ENCODE measurements around the gene CDC14A. TPM values are rescaled to one million over a fixed set of nuclear protein-coding genes. Genes with fewer than 3 reads are reported as not detected.
"Not testable (repeated sequence)": the region's sequence is repeated elsewhere in the genome, so short reads cannot be mapped to it uniquely, and the experiment has no call there.

The CDC14A gene
- total RNA-seq, 2 donors from 2014 or later, result 17.8 to 24.1 TPM

DNA sequence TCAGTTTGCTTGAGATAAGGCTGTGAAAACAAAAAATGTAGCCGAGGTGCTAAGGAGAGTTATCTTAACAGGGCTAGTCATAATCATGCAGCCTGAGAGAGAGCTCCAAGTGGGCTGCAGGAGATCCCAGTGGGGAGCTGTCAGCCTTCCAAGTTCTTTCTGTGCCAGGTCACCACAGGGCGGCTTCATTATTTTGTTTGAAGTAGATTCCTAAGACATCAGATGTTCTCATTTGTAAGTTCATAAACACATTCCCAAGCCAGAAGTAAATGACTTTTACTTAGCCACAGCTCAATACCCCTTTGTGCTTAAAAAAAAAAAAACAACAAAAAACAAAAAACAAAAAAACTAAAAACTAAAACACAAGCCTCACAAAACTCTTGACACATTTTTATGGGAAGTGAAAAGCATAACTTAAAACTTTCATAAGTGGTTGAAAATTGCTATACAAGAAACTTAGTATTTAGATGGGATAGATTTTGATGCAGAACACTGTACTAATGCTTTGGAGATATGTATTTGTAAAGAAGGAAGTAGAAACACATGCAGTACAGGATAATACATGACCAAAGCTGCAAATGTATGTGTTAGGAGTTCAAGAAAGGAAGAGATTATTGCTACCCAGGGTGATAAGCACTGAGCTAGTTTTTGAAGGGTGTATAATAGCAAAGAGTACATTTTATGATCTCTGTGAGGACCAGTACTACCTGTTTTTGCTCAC lies 8.6 kb downstream of the CDC14A start:
- H3K9me3 Mint-ChIP-seq, result no peaks in the 10 kb centered on the region
- DNase-seq, result no peak
- H3K4me3 Mint-ChIP-seq, result peak overlapping the region in 1 of 2 donors; percentile 35
- H3K36me3 Mint-ChIP-seq (ENCODE audit: insufficient read depth in 2 of 2), result peaks cover 4 to 14% of the 10 kb centered on the region in 2 donors
- no peak for ATAC-seq (replicated peaks in 1 of 2)
- H3K27me3 Mint-ChIP-seq (ENCODE audit: low read depth), result no peaks in the 10 kb centered on the region
- H3K27ac Mint-ChIP-seq, result peak overlapping the region; percentile 8
- peaks cover 74% of the 10 kb centered on the region for H3K4me1 Mint-ChIP-seq (ENCODE audit: low read depth)

DNA sequence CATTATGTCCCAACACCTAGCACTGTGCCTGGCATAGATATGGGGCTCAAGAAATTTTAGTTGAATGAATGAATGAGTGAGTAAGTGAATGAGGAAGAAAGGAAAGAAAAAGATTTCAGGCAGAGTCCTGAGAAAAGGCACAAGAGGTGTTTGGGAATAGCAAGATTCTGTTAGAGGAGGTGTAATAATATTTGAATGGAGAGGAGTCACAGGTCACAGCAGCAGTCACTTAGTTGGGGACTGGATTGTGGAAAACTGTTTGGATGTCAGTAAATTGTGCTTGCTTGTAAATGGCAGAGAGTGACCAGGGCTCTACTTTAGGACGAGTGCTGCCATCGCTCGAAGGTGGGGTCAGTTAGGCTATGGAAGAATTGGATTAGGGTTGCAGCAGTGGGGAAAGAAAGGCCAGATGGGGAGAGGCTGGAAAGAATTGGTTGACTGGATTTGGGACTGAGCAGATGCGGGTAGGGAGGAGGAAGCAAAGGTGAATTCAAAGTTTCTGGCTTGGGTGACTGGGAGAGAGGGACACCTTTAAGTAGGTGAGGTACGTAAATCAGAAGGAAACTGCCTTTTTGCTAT lies 9.3 kb downstream of the CDC14A start:
- peaks cover 4 to 10% of the 10 kb centered on the region in 2 donors for H3K36me3 Mint-ChIP-seq (ENCODE audit: insufficient read depth in 2 of 2)
- no peaks in the 10 kb centered on the region for H3K9me3 Mint-ChIP-seq
- no peak for DNase-seq
- H3K4me1 Mint-ChIP-seq (ENCODE audit: low read depth), result peaks cover 74% of the 10 kb centered on the region
- H3K27me3 Mint-ChIP-seq (ENCODE audit: low read depth), result no peaks in the 10 kb centered on the region
- peak overlapping the region in 1 of 2 donors; percentile 35 for H3K4me3 Mint-ChIP-seq
- ATAC-seq (replicated peaks in 1 of 2), result no peak
- H3K27ac Mint-ChIP-seq, result peak overlapping the region; percentile 8

GRCh38 chr1:100362821-100363466 lies 10.6 kb downstream of the CDC14A start:
- DNase-seq (no peak), ATAC-seq (replicated peaks in 1 of 2) (no peak)
- no peak overlapping the region for H3K27ac Mint-ChIP-seq
- no peak overlapping the region for H3K4me3 Mint-ChIP-seq
- no peaks in the 10 kb centered on the region for H3K27me3 Mint-ChIP-seq (ENCODE audit: low read depth)
- peaks cover 4 to 6% of the 10 kb centered on the region in 2 donors for H3K36me3 Mint-ChIP-seq (ENCODE audit: insufficient read depth in 2 of 2)
- no peaks in the 10 kb centered on the region for H3K9me3 Mint-ChIP-seq
- peaks cover 68% of the 10 kb centered on the region for H3K4me1 Mint-ChIP-seq (ENCODE audit: low read depth)

- ATAC-seq (replicated peaks in 1 of 2), result no peak
- H3K4me1 Mint-ChIP-seq (ENCODE audit: low read depth), result peaks cover 62% of the 10 kb centered on the region
- H3K9me3 Mint-ChIP-seq, result no peaks in the 10 kb centered on the region
- no peak overlapping the region for H3K4me3 Mint-ChIP-seq
- no peak for DNase-seq
- H3K27me3 Mint-ChIP-seq (ENCODE audit: low read depth), result no peaks in the 10 kb centered on the region
- H3K36me3 Mint-ChIP-seq (ENCODE audit: insufficient read depth in 2 of 2), result peaks cover 4 to 6% of the 10 kb centered on the region in 2 donors
- no peak overlapping the region for H3K27ac Mint-ChIP-seq
These were observed 11.5 kb downstream of the CDC14A start for GRCh38 chr1:100363831-100364230.

- Mint-ChIP-seq H3K4me3 (peak overlapping the region in 1 of 2 donors; percentile 74), H3K27ac (peak overlapping the region; percentile 58), H3K9me3 (peaks cover 4% of the 10 kb centered on the region in 2 donors), H3K4me1 (ENCODE audit: low read depth) (peaks cover 61% of the 10 kb centered on the region), H3K36me3 (ENCODE audit: insufficient read depth in 2 of 2) (peaks cover 8 to 13% of the 10 kb centered on the region in 2 donors), H3K27me3 (ENCODE audit: low read depth) (no peaks in the 10 kb centered on the region)
- DNase-seq (no peak), ATAC-seq (replicated peaks in 1 of 2) (no peak)
These were observed 12.4 kb downstream of the CDC14A start for GRCh38 chr1:100364697-100365096.

DNA sequence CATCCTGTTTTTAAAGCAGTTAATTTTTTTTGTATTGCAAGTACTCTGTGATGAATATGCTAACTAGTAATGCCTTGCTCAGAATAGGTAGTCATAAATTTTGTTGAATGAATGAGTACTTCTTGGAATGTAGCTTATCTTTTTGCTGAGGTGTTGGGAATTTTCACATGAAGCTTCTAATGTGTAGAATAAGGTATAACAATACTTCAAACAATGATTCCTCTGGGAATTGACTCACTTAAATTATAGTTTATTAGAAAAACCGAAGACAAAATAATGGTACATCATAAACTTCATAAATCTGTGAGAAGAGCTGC lies 13.9 kb downstream of the CDC14A start:
- peaks cover 61% of the 10 kb centered on the region for H3K4me1 Mint-ChIP-seq (ENCODE audit: low read depth)
- H3K27me3 Mint-ChIP-seq (ENCODE audit: low read depth), result no peaks in the 10 kb centered on the region
- ATAC-seq (replicated peaks in 1 of 2) (no peak), DNase-seq (no peak)
- H3K36me3 Mint-ChIP-seq (ENCODE audit: insufficient read depth in 2 of 2), result peaks cover 8 to 18% of the 10 kb centered on the region in 2 donors
- no peak overlapping the region for H3K4me3 Mint-ChIP-seq
- no peak overlapping the region for H3K27ac Mint-ChIP-seq
- H3K9me3 Mint-ChIP-seq, result peaks cover 4% of the 10 kb centered on the region in 2 donors

DNA sequence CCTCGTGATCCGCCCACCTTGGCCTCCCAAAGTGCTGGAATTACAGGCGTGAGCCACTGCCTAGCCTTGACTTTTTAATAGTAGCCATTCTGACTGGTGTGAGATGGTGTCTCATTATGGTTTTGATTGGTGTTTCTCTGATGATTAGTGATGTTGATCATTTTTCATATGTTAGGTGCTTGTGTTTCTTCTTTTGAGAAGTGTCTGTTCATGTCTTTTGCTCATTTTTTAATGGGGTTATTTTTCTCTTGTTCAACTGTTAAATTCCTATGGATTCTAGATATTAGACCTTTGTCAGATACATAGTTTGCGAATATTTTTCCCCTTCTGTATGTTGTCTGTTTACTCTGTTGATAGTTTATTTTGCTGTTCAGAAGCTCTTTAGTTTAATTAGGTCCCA lies 17.0 kb downstream of the CDC14A start:
- not testable (repeated sequence) for H3K27me3 Mint-ChIP-seq (ENCODE audit: low read depth); H3K27ac Mint-ChIP-seq; ATAC-seq (replicated peaks in 1 of 2); H3K9me3 Mint-ChIP-seq; DNase-seq; H3K4me3 Mint-ChIP-seq
- Mint-ChIP-seq H3K36me3 (ENCODE audit: insufficient read depth in 2 of 2) (peaks cover 6 to 20% of the 10 kb centered on the region in 2 donors), H3K4me1 (ENCODE audit: low read depth) (peaks cover 65% of the 10 kb centered on the region)

DNA sequence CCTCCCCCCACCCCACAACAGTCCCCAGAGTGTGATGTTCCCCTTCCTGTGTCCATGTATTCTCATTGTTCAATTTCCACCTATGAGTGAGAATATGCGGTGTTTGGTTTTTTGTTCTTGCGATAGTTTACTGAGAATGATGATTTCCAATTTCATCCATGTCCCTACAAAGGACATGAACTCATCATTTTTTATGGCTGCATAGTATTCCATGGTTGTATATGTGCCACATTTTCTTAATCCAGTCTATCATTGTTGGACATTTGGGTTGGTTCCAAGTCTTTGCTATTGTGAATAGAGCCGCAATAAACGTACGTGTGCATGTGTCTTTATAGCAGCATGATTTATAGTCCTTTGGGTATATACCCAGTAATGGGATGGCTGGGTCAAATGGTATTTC lies 21.6 kb downstream of the CDC14A start:
- H3K36me3 Mint-ChIP-seq (ENCODE audit: insufficient read depth in 2 of 2), result peaks cover 15 to 31% of the 10 kb centered on the region in 2 donors
- H3K27me3 Mint-ChIP-seq (ENCODE audit: low read depth), result not testable (repeated sequence)

DNA sequence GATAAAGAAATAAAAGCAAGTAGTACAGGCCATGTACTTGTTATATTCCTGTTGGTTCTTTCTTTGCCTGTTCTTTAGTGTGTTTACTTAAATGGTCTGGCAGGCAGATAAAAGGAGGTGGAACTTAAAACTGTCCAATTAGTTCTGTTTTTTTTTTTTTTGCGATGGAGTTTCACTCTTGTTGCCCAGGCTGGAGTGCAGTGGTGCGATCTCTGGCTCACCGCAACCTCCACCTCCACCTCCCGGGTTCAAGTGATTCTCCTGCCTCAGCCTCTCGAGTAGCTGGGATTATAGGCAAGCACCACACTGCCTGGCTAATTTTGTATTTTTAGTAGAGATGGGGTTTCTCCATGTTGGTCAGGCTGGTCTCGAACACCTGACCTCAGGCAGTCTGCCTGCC lies 24.6 kb downstream of the CDC14A start:
- H3K4me3 Mint-ChIP-seq, result not testable (repeated sequence)
- peaks cover 65% of the 10 kb centered on the region for H3K4me1 Mint-ChIP-seq (ENCODE audit: low read depth)
- H3K36me3 Mint-ChIP-seq (ENCODE audit: insufficient read depth in 2 of 2), result peaks cover 18 to 31% of the 10 kb centered on the region in 2 donors

More for the DNA sequence above, 21.6 kb downstream of the CDC14A start:
- H3K4me1 Mint-ChIP-seq (ENCODE audit: low read depth), result peaks cover 65% of the 10 kb centered on the region
- H3K27ac Mint-ChIP-seq; ATAC-seq (replicated peaks in 1 of 2); DNase-seq; H3K9me3 Mint-ChIP-seq; H3K4me3 Mint-ChIP-seq: not testable (repeated sequence)

DNA sequence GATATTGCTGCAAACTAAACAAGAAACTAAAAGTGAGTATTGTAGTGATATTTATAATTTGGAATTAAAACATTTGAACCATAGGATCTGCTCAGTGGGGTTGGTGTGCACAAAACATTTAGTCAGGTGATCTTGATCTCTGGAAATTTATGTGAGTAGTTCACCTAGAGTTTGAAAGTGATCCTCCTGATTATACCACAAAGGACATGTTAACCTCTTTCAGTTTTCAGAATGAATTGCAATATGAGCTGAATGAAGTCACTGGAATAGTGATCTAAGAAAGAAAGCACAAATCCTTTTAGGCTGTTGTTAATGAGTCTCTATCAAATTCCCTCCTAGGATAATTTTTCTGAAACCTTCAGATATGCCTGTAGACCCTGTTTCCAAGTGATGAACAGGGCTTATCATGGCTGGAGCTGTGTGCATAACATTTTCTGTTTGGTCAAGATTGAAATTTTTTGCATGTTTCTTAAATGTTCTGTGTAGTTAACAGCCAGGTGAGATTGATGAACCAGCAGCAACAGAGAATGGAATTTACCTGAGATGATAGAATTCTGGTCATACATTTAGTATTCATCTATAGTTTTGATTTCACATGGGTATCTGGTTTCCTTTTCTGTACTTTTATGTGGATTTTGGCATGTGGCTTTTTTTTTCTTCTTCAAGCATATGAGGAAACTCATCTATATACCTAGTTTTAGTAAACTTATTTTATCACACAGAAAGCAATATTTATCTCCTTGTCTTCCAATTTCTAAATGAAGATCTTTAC lies 25.5 kb downstream of the CDC14A start:
- Mint-ChIP-seq H3K27ac (peak overlapping the region; percentile 84), H3K4me3 (peak overlapping the region; percentile 60 to 83), H3K36me3 (ENCODE audit: insufficient read depth in 2 of 2) (peaks cover 18 to 29% of the 10 kb centered on the region in 2 donors), H3K9me3 (peaks cover 0 to 5% of the 10 kb centered on the region in 2 donors), H3K4me1 (ENCODE audit: low read depth) (peaks cover 57% of the 10 kb centered on the region), H3K27me3 (ENCODE audit: low read depth) (peaks cover 7% of the 10 kb centered on the region)
- DNase-seq, result no peak
- ATAC-seq (replicated peaks in 1 of 2), result peak; percentile 90 to 91

More for the DNA sequence above, 24.6 kb downstream of the CDC14A start:
- not testable (repeated sequence) for ATAC-seq (replicated peaks in 1 of 2); H3K9me3 Mint-ChIP-seq; H3K27me3 Mint-ChIP-seq (ENCODE audit: low read depth); DNase-seq; H3K27ac Mint-ChIP-seq

DNA sequence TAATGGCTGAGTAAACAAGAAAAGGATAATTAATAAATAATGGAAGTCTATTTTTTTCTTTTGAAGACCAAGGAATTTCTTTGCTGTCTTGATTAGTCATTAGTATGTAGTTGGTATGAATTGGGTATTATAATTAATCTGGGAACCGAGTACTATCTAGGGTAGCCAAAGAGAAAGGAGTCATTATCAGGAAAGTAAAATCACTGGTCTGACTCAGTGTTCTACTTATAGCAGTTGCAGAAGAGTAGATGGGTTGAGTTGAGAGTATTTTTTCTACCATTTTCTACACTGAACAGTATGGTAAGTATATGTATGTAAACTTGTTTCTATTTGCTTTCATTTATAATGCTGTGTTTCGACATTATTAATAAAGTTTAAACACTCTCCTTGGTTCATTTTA lies 26.6 kb downstream of the CDC14A start:
- H3K27me3 Mint-ChIP-seq (ENCODE audit: low read depth), result peaks cover 7% of the 10 kb centered on the region
- peaks cover 58% of the 10 kb centered on the region for H3K4me1 Mint-ChIP-seq (ENCODE audit: low read depth)
- no peak overlapping the region for H3K27ac Mint-ChIP-seq
- no peak for DNase-seq
- H3K36me3 Mint-ChIP-seq (ENCODE audit: insufficient read depth in 2 of 2), result peaks cover 16 to 25% of the 10 kb centered on the region in 2 donors
- peaks cover 0 to 5% of the 10 kb centered on the region in 2 donors for H3K9me3 Mint-ChIP-seq
- peak overlapping the region; percentile 20 to 41 for H3K4me3 Mint-ChIP-seq
- ATAC-seq (replicated peaks in 1 of 2), result no peak

DNA sequence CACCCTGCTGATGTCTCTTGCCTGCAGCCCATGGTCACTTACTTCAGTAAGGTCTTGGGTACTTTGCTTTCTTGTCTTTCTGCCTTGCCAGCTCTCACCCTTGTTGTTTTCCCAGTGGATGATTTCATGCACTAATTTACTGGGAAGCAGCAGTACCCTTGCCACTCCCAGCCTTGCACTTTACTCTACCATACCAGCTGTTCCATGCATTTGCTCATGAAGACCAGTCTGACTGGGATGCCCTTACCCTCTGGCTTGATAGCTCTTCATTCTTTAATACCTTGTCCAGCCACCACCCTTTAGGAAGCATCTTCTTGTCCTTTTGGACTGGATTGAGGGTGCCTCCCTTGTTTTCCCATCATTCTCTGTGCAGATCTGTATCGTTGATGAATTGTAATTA lies 28.3 kb downstream of the CDC14A start:
- DNase-seq, result no peak
- H3K9me3 Mint-ChIP-seq, result no peaks in the 10 kb centered on the region
- H3K27me3 Mint-ChIP-seq (ENCODE audit: low read depth), result peaks cover 7% of the 10 kb centered on the region
- no peak for ATAC-seq (replicated peaks in 1 of 2)
- no peak overlapping the region for H3K4me3 Mint-ChIP-seq
- H3K36me3 Mint-ChIP-seq (ENCODE audit: insufficient read depth in 2 of 2), result peaks cover 9 to 15% of the 10 kb centered on the region in 2 donors
- H3K4me1 Mint-ChIP-seq (ENCODE audit: low read depth), result peaks cover 60% of the 10 kb centered on the region
- no peak overlapping the region for H3K27ac Mint-ChIP-seq

GRCh38 chr1:100382657-100383056 lies 30.4 kb downstream of the CDC14A start:
- Mint-ChIP-seq H3K27ac (no peak overlapping the region), H3K9me3 (no peaks in the 10 kb centered on the region), H3K36me3 (ENCODE audit: insufficient read depth in 2 of 2) (peaks cover 7 to 12% of the 10 kb centered on the region in 2 donors), H3K4me1 (ENCODE audit: low read depth) (peaks cover 63% of the 10 kb centered on the region), H3K27me3 (ENCODE audit: low read depth) (peaks cover 7% of the 10 kb centered on the region), H3K4me3 (no peak overlapping the region)
- ATAC-seq (replicated peaks in 1 of 2) (no peak), DNase-seq (no peak)
